ENCODE results near the gene TPSG1. TPM values are rescaled to one million over a fixed set of nuclear protein-coding genes. Genes with fewer than 3 reads are reported as not detected.
"Not testable (repeated sequence)": the region's sequence is repeated elsewhere in the genome, so short reads cannot be mapped to it uniquely, and the experiment has no call there.

TPSG1 gene
- total RNA-seq, 1 donor from 2014 or later: not detected

DNA sequence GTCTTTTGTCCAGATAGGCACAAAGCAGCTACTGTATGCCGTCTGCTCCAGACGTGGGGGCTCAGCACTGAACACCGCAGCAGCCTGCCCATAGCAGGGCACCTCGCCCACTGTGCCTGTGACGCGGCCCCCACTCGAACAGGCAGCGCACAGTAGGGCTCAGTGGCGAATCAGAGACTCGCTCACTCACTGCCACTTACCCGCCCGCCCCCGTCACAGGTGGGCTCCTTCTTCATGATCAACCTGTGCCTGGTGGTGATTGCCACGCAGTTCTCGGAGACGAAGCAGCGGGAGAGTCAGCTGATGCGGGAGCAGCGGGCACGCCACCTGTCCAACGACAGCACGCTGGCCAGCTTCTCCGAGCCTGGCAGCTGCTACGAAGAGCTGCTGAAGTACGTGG, 23.6 kb downstream of the TPSG1 start:
- H3K9me3 Mint-ChIP-seq: no peaks in the 10 kb centered on the region
- peaks cover 12% of the 10 kb centered on the region for H3K4me1 Mint-ChIP-seq
- no peak for DNase-seq (ENCODE audit: low read depth, low spot score)
- H3K36me3 Mint-ChIP-seq (ENCODE audit: low read depth): no peaks in the 10 kb centered on the region
- no peaks in the 10 kb centered on the region for H3K27me3 Mint-ChIP-seq (ENCODE audit: low read depth)
- no peak overlapping the region for H3K4me3 Mint-ChIP-seq
- peak overlapping the region; percentile 46 for H3K27ac Mint-ChIP-seq (ENCODE audit: unreplicated experiment)
- no peak for TF ChIP-seq CTCF (conservative IDR thresholded peaks at IDR 0.05)

DNA sequence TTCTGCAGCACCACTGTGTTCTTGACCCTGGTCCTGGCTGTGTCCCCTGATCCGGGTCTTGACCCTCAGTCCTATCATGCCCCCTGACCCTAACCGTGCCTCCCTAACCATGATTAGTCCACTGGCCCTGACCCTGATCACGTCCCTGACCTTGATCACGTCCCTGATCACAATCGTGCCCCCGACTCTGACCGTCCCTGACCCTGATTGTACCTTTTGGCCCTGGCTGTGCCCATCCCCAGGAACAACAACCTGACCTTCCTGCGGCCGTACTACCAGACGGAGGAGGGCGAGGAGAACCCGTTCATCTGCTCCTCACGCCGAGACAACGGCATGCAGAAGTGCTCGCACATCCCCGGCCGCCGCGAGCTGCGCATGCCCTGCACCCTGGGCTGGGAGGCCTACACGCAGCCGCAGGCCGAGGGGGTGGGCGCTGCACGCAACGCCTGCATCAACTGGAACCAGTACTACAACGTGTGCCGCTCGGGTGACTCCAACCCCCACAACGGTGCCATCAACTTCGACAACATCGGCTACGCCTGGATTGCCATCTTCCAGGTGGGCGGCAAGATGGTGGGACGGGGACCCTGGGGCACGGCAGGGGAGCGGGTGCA, 24.9 kb downstream of the TPSG1 start:
- Mint-ChIP-seq H3K36me3 (ENCODE audit: low read depth) (no peaks in the 10 kb centered on the region), H3K27ac (ENCODE audit: unreplicated experiment) (no peak overlapping the region), H3K27me3 (ENCODE audit: low read depth) (no peaks in the 10 kb centered on the region), H3K9me3 (no peaks in the 10 kb centered on the region), H3K4me1 (peaks cover 12% of the 10 kb centered on the region), H3K4me3 (no peak overlapping the region)
- DNase-seq (ENCODE audit: low read depth, low spot score): no peak
- no peak for TF ChIP-seq CTCF (conservative IDR thresholded peaks at IDR 0.05)

GRCh38 chr16:1199347-1200013, 25.6 kb downstream of the TPSG1 start:
- H3K27me3 Mint-ChIP-seq (ENCODE audit: low read depth): no peaks in the 10 kb centered on the region
- H3K4me3 Mint-ChIP-seq: no peak overlapping the region
- no peak for TF ChIP-seq CTCF (conservative IDR thresholded peaks at IDR 0.05)
- DNase-seq (ENCODE audit: low read depth, low spot score): no peak
- no peak overlapping the region for H3K27ac Mint-ChIP-seq (ENCODE audit: unreplicated experiment)
- H3K36me3 Mint-ChIP-seq (ENCODE audit: low read depth): no peaks in the 10 kb centered on the region
- H3K4me1 Mint-ChIP-seq: peaks cover 12% of the 10 kb centered on the region
- no peaks in the 10 kb centered on the region for H3K9me3 Mint-ChIP-seq

GRCh38 chr16:1198671-1199346, 26.3 kb downstream of the TPSG1 start:
- H3K9me3 Mint-ChIP-seq; H3K27ac Mint-ChIP-seq (ENCODE audit: unreplicated experiment); H3K4me3 Mint-ChIP-seq; H3K27me3 Mint-ChIP-seq (ENCODE audit: low read depth); H3K36me3 Mint-ChIP-seq (ENCODE audit: low read depth); DNase-seq (ENCODE audit: low read depth, low spot score): not testable (repeated sequence)
- H3K4me1 Mint-ChIP-seq: peaks cover 12% of the 10 kb centered on the region

DNA sequence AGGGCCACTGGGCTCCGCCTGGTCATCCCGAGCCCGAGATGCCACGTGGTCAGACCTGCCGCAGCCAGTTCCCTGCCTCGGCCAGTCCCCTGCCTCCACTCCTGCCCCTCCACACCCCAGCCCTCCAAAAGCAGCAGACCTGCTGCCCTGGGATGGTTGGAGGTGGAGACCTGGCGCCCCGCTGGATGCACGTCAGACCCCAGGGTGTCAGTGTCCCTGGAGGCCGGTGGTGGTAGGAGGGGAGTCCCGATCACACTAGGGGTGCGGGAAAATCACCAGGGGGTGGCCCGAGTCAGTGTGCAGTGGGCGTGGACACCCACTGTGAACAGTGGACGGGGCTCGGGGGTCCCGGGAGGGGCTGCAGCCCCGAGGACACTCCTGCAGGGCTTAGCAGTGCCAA, 26.9 kb downstream of the TPSG1 start:
- Mint-ChIP-seq H3K36me3 (ENCODE audit: low read depth) (no peaks in the 10 kb centered on the region), H3K9me3 (no peaks in the 10 kb centered on the region), H3K4me3 (no peak overlapping the region), H3K27ac (ENCODE audit: unreplicated experiment) (no peak overlapping the region), H3K4me1 (peaks cover 12% of the 10 kb centered on the region), H3K27me3 (ENCODE audit: low read depth) (no peaks in the 10 kb centered on the region)
- DNase-seq (ENCODE audit: low read depth, low spot score): no peak
- no peak for TF ChIP-seq CTCF (conservative IDR thresholded peaks at IDR 0.05)
